Hematopoietic multipotent progenitor cell treated with erythropoietin and hydrocortisone succinate and interleukin-3 and kit ligand, for 17 days (in vitro differentiated cells): ENCODE results near the gene MSLN.
"Not testable (repeated sequence)": the region's sequence is repeated elsewhere in the genome, so short reads cannot be mapped to it uniquely, and the experiment has no call there.

Experiments used
- DNase-seq: peaks from one replicate; pipeline ENCODE4 v3.0.0-alpha.2; 2015; ENCODE audit warnings: low spot score

The MSLN gene

GRCh38 chr16:760065-760464 lies 469 bp upstream of the MSLN start:
- DNase-seq = no peak

GRCh38 chr16:761625-762513 lies 1.3 kb downstream of the MSLN start:
- DNase-seq = no peak

- DNase-seq = no peak
These were observed 2.2 kb downstream of the MSLN start for GRCh38 chr16:762595-763268.

GRCh38 chr16:763369-764183 lies 3.0 kb downstream of the MSLN start:
- DNase-seq = no peak

- DNase-seq = no peak
These were observed 3.7 kb downstream of the MSLN start for GRCh38 chr16:764184-764750.

GRCh38 chr16:764848-765487 lies 4.4 kb downstream of the MSLN start:
- DNase-seq = no peak

- no peak for DNase-seq
These were observed 4.9 kb downstream of the MSLN start for GRCh38 chr16:765488-765865.

- DNase-seq = no peak
These were observed 5.7 kb downstream of the MSLN start for GRCh38 chr16:766008-766819.

- DNase-seq = no peak
These were observed 6.5 kb downstream of the MSLN start for GRCh38 chr16:766820-767640.

GRCh38 chr16:767743-768235 lies 7.3 kb downstream of the MSLN start:
- no peak for DNase-seq

GRCh38 chr16:768428-768827 lies 7.9 kb downstream of the MSLN start:
- no peak for DNase-seq

GRCh38 chr16:769184-769784 lies 8.8 kb downstream of the MSLN start:
- no peak for DNase-seq

- no peak for DNase-seq
These were observed 9.4 kb downstream of the MSLN start for GRCh38 chr16:769934-770333.

GRCh38 chr16:770411-770810 lies 9.9 kb downstream of the MSLN start:
- no peak for DNase-seq

- no peak for DNase-seq
These were observed 12.4 kb downstream of the MSLN start for GRCh38 chr16:772959-773358.

GRCh38 chr16:774086-775001 lies 13.8 kb downstream of the MSLN start:
- DNase-seq = no peak

- no peak for DNase-seq
These were observed 14.8 kb downstream of the MSLN start for GRCh38 chr16:775236-775796.

- not testable (repeated sequence) for DNase-seq
These were observed 15.8 kb downstream of the MSLN start for GRCh38 chr16:776298-776697.
